LNCaP clone FGC (cell line): ENCODE data around the gene BROX.
A peak's percentile ranks its signal among the peaks of the same experiment; 100 is the strongest.

Experiments used
- DNase-seq: peaks from one replicate; pipeline ENCODE4 v3.0.0-alpha.2; 2011; ENCODE audit warnings: low read depth
- H3K4me3 ChIP-seq: 2 replicates; pipeline ENCODE4 v1.5.1; 2011; ENCODE audit warnings: mild to moderate bottlenecking, low read depth, low read length, control low read depth
- CTCF ChIP-seq: IDR thresholded peaks from 2 replicates; pipeline ENCODE4 v1.5.1; 2012; ENCODE audit warnings: mild to moderate bottlenecking; ENCODE audit not compliant: control insufficient read depth, insufficient read depth; ENCODE audit errors: extremely low read depth

Gene BROX

GRCh38 chr1:222709700-222710153, 2.6 kb upstream of the BROX start:
- H3K4me3 ChIP-seq = no peak overlapping the region; the same call in 1 of the 2 replicates
- TF ChIP-seq CTCF = no peak
- no peak for DNase-seq

- TF ChIP-seq CTCF = no peak
- peak overlapping the region; percentile 78 for H3K4me3 ChIP-seq
- DNase-seq = peak; percentile 52
Measured at GRCh38 chr1:222711319-222712252, 778 bp upstream of the BROX start.

GRCh38 chr1:222713091-222713961, 962 bp downstream of the BROX start:
- no peak for TF ChIP-seq CTCF
- H3K4me3 ChIP-seq = peak overlapping the region; percentile 78
- DNase-seq = no peak

- no peak overlapping the region for H3K4me3 ChIP-seq
- no peak for DNase-seq
- no peak for TF ChIP-seq CTCF
Measured at GRCh38 chr1:222716393-222716792, 4.0 kb downstream of the BROX start.

- no peak for DNase-seq
- no peak overlapping the region for H3K4me3 ChIP-seq
- no peak for TF ChIP-seq CTCF
Measured at GRCh38 chr1:222728746-222729145, 16.4 kb downstream of the BROX start.

GRCh38 chr1:222730866-222731265, 18.5 kb downstream of the BROX start:
- DNase-seq = no peak
- no peak for TF ChIP-seq CTCF
- H3K4me3 ChIP-seq = no peak overlapping the region
